Ramos (cell line): ENCODE measurements around the gene GSTT2.
"Not testable (repeated sequence)": the region's sequence is repeated elsewhere in the genome, so short reads cannot be mapped to it uniquely, and the experiment has no call there.

Experiments used
- in situ Hi-C: fragments of 300-500 bp; cut with MboI; formaldehyde crosslinking; loops from one replicate; pipeline ENCODE4 v1.14.3; 2022; ENCODE audit warnings: low sequenced_read_pairs; ENCODE audit not compliant: unreplicated experiment

The GSTT2 gene

DNA sequence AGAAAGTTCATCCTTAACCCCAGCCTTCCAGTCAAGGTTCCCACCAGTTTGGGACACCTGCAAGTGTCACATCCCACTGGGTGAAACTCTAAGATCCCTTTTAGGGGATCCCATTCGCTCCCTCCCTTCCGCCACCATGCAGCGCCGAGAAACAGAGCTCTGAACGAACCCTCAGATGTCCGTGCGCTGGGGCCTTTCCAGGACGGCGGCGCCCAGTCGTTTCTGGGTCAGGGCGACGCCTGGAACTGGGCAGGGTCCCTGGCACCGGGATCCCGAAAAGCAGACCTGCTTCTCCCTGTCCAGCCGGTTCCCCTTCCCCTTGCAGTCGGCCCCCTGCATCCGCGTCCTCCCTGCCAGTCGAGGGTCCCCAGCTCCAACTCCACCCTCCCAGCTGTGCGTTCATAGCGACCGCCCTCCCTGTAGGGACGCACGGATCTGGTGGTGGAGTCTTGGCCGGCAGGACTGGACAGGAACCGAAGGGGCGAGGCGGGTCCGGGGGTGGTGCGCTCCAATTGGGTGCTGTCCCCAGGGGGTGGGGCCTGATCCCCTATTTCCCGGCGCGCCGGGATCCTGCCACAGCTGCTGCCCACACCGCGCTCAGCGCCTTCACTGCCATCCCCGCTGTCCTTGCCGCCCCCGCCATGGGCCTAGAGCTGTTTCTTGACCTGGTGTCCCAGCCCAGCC, at the start of gene GSTT2:
Gene GSTT2, plus strand, starts transcription at position 578 of the 684 bp plus-strand sequence.
- in situ Hi-C loops: not testable (repeated sequence)

DNA sequence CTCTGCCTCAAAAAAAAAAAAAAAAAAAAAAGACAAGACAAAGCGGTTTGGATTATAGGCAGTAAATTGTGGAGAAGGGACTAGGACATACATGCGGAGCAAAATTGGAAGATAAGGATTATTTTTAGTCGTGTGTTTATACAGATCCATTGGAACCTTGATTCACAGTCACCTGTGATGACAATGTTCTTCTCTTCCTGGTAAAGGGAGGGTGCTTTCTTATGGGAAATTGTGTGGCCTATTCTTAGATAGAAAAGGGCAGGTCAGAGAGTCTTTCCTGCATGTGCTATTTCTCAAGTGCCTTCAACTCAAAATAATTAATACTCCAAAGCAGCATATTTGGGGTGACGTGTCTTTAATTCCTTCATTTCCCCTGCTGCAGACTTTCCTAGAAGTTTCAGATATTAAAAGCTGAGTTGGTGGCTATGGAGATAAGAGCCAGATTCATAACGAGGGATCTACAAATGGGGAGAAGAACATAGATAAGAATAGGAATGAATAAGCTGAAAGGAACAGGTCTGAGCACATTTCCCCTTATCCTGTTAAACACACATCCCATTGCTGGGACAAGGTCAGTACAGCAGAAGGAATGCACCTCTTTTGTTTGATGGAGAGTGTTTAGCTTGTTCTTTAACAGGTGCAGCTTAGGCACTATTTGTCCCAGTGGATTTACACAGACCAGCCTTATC, 41.5 kb upstream of the GSTT2 start:
- in situ Hi-C loops: no loop called here

- in situ Hi-C loops: no loop called here
Measured at GRCh38 chr22:23939017-23939357, 40.9 kb upstream of the GSTT2 start.

DNA sequence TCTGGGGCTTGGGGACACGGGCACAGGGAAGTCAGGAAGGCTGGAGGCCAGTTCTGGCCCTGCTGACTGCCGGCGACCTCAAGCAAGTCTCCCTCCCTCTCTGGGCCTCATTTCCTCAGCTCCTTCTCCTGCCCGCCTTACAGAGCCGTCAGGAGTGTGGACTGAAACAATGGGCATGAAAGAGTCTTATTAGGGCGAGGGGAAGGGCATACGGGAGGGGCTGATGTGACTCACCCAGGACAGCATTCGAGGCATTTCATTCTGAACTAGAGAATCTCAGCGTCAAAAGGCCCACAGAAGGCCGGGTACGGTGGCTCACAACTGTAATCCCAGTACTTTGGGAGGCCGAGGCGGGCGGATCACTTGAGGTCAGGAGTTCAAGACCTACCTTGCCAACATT, 39.8 kb upstream of the GSTT2 start:
- in situ Hi-C loops: not testable (repeated sequence)

DNA sequence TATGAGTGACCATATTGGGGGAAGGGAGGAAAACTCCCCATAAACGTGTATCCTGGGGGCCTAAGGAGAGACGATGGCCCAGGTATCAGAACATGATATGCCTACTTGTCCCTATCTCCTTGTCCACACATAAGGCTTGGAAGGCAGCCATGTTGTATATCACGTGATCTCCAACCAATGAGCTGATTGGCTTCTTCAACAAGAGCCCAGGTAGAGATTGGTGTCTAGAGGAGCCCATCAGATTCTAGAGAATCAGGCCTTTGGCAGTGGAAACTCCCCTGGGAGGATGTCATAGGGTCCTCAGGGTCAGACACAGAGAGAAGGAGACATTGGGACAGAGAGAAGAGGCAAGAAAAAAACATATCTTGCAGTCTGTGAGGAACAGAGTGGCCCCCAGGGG, 32.5 kb upstream of the GSTT2 start:
- in situ Hi-C loops: not testable (repeated sequence)

- in situ Hi-C loops: not testable (repeated sequence)
Measured at GRCh38 chr22:23949764-23950163, 30.2 kb upstream of the GSTT2 start.

DNA sequence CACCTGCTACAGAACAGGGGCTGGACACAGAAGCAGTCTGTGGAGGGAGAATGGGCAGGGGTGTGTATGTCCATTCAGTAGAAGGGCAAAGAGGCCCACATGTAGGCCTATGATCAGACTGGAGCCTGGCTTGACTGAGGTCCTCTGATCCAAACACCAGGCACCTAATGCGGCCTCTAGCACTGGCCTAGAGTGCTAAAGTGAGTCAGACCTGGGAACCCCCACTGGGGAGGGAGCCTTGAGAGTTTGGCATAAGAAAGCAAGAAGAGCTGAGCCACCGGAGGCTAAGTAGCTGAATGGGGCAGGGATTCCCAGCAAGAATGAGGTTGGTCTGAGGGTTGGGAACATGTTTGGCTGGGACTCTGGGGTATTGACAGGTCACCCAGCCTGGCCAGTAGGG, 28.6 kb upstream of the GSTT2 start:
- in situ Hi-C loops: not testable (repeated sequence)

DNA sequence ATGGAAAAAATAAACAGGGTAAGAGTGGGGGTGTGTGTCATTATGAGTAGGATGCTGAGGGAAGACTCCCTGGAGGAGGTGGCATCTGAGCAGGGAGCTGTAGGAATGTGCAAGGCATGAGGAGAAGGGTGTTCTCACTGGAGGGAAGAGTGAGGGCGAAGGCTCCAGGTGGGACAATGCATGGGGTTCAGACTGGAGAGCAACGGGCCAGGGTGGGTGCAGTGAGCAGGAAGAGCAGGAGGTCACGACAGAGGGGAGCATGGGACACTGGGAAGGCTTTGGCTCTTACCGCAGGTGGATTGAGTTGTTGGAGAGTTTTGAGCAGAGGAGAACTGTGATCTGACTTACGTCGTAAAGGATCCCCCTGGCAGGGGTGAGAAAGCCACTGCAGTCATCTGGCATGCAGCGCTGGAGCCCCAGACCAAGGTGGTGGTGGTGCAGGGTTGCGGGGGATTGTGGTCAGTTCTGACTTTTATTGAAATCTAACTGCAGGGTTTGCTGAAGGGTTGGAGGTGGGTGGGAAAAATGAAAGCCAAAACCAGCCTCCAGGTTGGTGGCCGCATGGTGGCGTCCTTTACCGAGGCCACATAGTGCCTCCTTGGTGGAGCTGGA, 27.0 kb upstream of the GSTT2 start:
- in situ Hi-C loops: not testable (repeated sequence)

GRCh38 chr22:23953485-23953884, 26.4 kb upstream of the GSTT2 start:
- in situ Hi-C loops: not testable (repeated sequence)

GRCh38 chr22:23954193-23954990, 25.5 kb upstream of the GSTT2 start:
- in situ Hi-C loops: not testable (repeated sequence)

DNA sequence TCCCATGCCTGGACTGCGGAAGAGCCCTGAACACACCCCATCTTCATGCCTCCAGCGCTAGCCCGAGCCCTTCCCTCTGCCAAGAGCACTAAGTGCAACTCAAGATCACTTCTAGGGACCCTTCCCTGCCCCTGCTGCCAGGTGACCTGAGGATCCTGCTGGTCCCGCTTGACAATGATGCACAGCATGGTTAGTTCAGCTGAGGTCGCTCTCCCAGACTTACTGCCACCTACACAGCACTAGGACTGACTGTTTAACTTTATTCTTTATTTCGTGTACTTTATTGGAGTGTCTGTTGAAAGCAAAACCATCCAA, 25.0 kb upstream of the GSTT2 start:
- in situ Hi-C loops: not testable (repeated sequence)

DNA sequence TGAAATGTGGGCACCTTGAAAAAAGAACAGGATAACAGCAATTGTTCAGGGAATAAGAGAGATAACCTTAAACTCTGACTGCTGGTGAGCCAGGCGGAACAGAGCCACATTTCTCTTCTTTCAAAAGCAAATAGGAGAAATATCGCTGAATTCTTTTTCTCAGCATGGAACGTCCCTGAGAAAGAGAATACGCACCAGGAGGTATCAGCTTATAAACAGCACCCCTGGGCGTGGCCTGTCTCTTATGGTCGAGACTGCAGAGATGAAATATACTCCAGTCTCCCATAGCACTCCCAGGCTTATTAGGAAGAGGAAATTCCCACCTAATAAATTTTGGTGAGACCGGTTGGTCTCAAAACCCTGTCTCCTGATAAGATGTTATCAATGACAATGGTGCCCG, 24.0 kb upstream of the GSTT2 start:
- in situ Hi-C loops: not testable (repeated sequence)

DNA sequence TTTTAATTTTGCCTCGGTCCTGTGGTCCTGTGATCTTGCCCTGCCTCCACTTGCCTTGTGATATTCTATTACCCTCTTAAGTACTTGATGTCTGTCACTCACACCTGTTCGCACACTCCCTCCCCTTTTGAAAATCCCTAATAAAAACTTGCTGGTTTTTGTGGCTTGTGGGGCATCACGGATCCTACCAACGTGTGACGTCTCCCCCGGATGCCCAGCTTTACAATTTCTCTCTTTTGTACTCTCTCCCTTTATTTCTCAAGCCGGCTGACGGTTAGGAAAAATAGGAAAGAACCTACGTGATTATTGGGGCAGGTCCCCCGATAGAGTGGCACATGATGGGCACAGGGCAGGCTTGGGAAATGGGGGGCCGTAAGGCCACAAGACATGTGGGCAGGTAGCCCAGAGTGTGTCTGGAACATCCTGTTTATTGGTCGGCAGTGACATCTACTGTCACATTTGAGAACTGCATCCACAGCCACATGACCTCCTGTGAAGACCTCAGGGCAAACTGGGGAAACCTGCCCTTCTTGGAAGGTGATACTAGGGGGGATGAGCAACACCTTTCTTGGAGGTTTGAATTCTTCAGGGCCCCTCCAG, 23.5 kb upstream of the GSTT2 start:
- in situ Hi-C loops: not testable (repeated sequence)

DNA sequence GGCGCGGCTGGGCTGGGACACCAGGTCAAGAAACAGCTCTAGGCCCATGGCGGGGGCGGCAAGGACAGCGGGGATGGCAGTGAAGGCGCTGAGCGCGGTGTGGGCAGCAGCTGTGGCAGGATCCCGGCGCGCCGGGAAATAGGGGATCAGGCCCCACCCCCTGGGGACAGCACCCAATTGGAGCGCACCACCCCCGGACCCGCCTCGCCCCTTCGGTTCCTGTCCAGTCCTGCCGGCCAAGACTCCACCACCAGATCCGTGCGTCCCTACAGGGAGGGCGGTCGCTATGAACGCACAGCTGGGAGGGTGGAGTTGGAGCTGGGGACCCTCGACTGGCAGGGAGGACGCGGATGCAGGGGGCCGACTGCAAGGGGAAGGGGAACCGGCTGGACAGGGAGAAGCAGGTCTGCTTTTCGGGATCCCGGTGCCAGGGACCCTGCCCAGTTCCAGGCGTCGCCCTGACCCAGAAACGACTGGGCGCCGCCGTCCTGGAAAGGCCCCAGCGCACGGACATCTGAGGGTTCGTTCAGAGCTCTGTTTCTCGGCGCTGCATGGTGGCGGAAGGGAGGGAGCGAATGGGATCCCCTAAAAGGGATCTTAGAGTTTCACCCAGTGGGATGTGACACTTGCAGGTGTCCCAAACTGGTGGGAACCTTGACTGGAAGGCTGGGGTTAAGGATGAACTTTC, 18.7 kb upstream of the GSTT2 start, which contains the start of gene GSTT2B:
Gene GSTT2B, minus strand, starts transcription at position 112 of the 688 bp plus-strand sequence. Its CDS starts 64 bp downstream, at position 48.
- in situ Hi-C loops: not testable (repeated sequence)

GRCh38 chr22:23966094-23966493, 13.8 kb upstream of the GSTT2 start:
- in situ Hi-C loops: not testable (repeated sequence)

- in situ Hi-C loops: not testable (repeated sequence)
Measured at GRCh38 chr22:23966568-23966967, 13.4 kb upstream of the GSTT2 start, which contains the start of gene DDTL. TSS of gene DDTL (plus strand) at chr22:23966888. CDS start at chr22:23966915, 27 bp downstream.

DNA sequence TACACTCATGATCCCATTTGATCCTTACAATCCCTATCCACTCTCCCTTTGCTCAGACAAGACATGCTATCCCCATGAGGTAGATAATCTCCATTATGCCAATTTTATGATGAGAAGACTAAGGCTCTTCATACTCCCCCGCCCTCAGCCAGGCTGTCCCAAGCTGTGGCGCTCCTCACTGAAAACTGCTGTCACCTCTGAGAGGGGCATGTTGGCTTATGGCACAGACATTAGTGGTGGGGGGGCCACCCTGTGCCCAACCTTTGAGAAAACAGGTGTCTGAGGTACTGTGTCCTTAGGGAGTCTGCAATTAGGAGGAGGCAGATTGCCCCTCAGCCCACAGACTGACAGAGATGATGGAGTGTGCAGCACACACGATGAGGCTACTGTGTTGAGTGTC, 10.9 kb upstream of the GSTT2 start:
- in situ Hi-C loops: no loop called here

GRCh38 chr22:23970201-23970641, 9.7 kb upstream of the GSTT2 start:
- in situ Hi-C loops: no loop called here

DNA sequence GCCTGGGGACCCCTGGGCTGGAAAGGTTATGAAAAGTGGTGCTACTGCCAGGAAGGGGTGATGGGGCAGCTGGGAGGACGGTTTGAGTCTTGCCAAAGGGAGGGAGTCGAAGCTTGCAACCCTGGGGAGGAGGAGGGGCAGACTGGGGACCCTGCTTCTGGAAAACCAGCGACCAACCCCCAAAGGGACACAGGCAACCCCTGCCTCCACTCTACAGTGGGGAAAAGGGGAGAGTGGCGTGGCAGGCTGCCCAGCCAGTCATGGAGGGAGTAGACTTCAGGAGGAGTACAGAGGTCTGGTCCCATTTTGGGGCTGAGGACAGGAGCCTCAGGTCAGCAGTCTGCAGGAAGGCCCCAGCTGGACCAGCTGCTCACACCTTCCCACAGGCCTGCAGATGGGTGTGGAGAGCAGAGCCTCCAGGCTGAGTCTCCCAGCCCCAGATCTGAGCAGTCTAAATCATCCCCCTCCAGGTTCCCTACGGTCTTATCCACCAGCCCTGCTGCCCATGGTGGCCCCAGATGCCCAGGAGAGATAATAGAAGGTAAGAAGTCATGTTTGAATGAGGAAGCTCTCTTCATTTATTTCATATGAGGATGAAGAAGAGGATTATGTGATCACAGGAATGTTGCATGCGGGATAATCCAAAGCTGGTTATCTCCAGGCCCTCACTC, 9.0 kb upstream of the GSTT2 start:
- in situ Hi-C loops: no loop called here
